Neural progenitor cell (in vitro differentiated cells): ENCODE measurements around the gene WNT2.

Source experiments
- EZH2phosphoT487 ChIP-seq: fragments of 200-600 bp; sonication (generic); IDR thresholded peaks from 2 replicates; pipeline ENCODE4 v1.6.1; 2017; ENCODE audit warnings: antibody characterized with exemption
- TF ChIP-seq, protein P1 (sequence below): fragments of 200-600 bp; sonication (generic); IDR thresholded peaks from 2 replicates; pipeline ENCODE4 v1.5.1; 2017; ENCODE audit warnings: antibody characterized with exemption, mild to moderate bottlenecking

DNA sequence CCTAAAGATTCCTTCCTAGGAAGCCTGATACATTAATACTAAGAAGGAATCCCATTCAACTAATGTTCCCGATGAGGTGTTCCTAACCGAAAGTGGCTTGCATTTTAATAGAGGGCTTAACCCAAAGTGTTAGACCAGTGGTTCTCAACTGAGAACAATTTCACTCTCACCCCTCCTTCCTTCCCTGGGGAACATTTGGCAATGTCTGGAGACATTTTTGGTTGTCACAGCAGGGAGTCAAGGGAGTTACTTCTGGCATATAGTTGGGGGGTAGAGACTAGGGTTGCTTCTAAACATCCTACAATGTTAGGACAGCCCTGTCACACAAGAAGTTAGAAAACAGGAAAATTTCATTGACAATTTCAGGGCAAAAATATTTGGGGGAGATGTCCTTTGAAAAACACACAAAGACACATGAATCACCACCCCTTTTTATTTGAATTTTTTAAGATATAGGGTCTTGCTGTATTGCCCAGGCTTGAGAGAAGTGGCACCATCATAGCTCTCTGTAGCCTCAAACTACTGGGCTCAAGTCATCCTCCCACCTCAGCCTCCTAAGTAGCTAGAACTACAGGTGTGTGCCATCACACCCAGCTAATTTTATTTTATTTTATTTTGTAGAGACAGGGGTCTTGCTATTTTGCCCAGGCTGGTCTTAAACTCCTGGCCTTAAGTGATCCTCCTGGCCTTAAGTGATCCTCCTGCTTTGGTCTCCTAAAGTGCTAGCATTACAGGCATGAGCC, 50.7 kb downstream of the WNT2 start:
- TF ChIP-seq, protein P1, sequence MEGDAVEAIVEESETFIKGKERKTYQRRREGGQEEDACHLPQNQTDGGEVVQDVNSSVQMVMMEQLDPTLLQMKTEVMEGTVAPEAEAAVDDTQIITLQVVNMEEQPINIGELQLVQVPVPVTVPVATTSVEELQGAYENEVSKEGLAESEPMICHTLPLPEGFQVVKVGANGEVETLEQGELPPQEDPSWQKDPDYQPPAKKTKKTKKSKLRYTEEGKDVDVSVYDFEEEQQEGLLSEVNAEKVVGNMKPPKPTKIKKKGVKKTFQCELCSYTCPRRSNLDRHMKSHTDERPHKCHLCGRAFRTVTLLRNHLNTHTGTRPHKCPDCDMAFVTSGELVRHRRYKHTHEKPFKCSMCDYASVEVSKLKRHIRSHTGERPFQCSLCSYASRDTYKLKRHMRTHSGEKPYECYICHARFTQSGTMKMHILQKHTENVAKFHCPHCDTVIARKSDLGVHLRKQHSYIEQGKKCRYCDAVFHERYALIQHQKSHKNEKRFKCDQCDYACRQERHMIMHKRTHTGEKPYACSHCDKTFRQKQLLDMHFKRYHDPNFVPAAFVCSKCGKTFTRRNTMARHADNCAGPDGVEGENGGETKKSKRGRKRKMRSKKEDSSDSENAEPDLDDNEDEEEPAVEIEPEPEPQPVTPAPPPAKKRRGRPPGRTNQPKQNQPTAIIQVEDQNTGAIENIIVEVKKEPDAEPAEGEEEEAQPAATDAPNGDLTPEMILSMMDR: no peak
- no peak for TF ChIP-seq EZH2phosphoT487
